Measurements from ENCODE around the gene TMEM179. TPM values are rescaled to one million over a fixed set of nuclear protein-coding genes. Genes with fewer than 3 reads are reported as not detected.

Gene TMEM179
- total and polyA plus RNA-seq, 10 of the 15 experiments (the other 5 are each of a cell fraction or from before 2014, with no cell fraction given): not detected

GRCh38 chr14:104549536-104550339 is 54.8 kb downstream of the TMEM179 start:
- H3K9me3 ChIP-seq (replicated peaks; ENCODE audit: control insufficient read depth, insufficient read depth, low read length): no peaks in the 10 kb centered on the region
- ATAC-seq (no peak), FAIRE-seq (no peak), DNase-seq (ENCODE audit: low read depth, low spot score) (no peak)
- H4K20me1 ChIP-seq (ENCODE audit: control insufficient read depth, insufficient read depth): no peaks in the 10 kb centered on the region
- SMC1A ChIA-PET (ENCODE audit: uncharacterized antibody, unreplicated experiment): no interaction called here
- WGBS (ENCODE audit: insufficient coverage, insufficient replicate concordance, low lambda C conversion rate, missing lambda C conversion rate): 10% methylated on average over 8 of the region's 8 CpGs
- intact Hi-C loops (cut with micrococcal nuclease; ENCODE audit: unreplicated experiment): no loop called here
- in situ Hi-C loops (cut with MboI): no loop called here
- peaks cover 0 to 6% of the 10 kb centered on the region in 2 experiments; a peak in 2 of 4 replicates for H3K27me3 ChIP-seq (replicated peaks in 1 of 2; ENCODE audit: control insufficient read depth in 2 of 2, insufficient read depth in 2 of 2, low read length in 1 of 2)
- no peak overlapping the region for H3K27ac ChIP-seq (ENCODE audit: control insufficient read depth, insufficient read depth)
- no peak overlapping the region for H2AFZ ChIP-seq (ENCODE audit: control insufficient read depth, low read depth, low read length)
- H3K4me1 ChIP-seq (ENCODE audit: control insufficient read depth, insufficient read depth, low read length): no peaks in the 10 kb centered on the region
- no peak overlapping the region for H3K4me2 ChIP-seq (ENCODE audit: control insufficient read depth, insufficient read depth)
- no peak for TF ChIP-seq CTCF (IDR thresholded peaks at IDR 0.05 in 2 of 3, conservative IDR thresholded peaks at IDR 0.05 in 1 of 3; ENCODE audit: control insufficient read depth in 2 of 3, extremely low read depth in 1 of 3, insufficient read depth in 1 of 3, low read depth in 3 of 3, low read length in 3 of 3)
- no peak for TF ChIP-seq POLR2AphosphoS2 (IDR thresholded peaks at IDR 0.05; ENCODE audit: low read depth, low read length)
- TF ChIP-seq, protein P1, sequence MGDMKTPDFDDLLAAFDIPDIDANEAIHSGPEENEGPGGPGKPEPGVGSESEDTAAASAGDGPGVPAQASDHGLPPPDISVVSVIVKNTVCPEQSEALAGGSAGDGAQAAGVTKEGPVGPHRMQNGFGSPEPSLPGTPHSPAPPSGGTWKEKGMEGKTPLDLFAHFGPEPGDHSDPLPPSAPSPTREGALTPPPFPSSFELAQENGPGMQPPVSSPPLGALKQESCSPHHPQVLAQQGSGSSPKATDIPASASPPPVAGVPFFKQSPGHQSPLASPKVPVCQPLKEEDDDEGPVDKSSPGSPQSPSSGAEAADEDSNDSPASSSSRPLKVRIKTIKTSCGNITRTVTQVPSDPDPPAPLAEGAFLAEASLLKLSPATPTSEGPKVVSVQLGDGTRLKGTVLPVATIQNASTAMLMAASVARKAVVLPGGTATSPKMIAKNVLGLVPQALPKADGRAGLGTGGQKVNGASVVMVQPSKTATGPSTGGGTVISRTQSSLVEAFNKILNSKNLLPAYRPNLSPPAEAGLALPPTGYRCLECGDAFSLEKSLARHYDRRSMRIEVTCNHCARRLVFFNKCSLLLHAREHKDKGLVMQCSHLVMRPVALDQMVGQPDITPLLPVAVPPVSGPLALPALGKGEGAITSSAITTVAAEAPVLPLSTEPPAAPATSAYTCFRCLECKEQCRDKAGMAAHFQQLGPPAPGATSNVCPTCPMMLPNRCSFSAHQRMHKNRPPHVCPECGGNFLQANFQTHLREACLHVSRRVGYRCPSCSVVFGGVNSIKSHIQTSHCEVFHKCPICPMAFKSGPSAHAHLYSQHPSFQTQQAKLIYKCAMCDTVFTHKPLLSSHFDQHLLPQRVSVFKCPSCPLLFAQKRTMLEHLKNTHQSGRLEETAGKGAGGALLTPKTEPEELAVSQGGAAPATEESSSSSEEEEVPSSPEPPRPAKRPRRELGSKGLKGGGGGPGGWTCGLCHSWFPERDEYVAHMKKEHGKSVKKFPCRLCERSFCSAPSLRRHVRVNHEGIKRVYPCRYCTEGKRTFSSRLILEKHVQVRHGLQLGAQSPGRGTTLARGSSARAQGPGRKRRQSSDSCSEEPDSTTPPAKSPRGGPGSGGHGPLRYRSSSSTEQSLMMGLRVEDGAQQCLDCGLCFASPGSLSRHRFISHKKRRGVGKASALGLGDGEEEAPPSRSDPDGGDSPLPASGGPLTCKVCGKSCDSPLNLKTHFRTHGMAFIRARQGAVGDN (IDR thresholded peaks at IDR 0.05): no peak
- TF ChIP-seq STAT3 (IDR thresholded peaks at IDR 0.05; ENCODE audit: low read depth, low read length): no peak
- no peak for TF ChIP-seq ZBED1 (IDR thresholded peaks at IDR 0.05; ENCODE audit: borderline replicate concordance)
- no peak for TF ChIP-seq SMARCA5 (IDR thresholded peaks at IDR 0.05)
- TF ChIP-seq MXI1 (IDR thresholded peaks at IDR 0.05; ENCODE audit: low read depth, low read length): no peak
- TF ChIP-seq HDGF (IDR thresholded peaks at IDR 0.05): no peak
- no peaks in the 10 kb centered on the region for H3K79me2 ChIP-seq (ENCODE audit: control insufficient read depth, insufficient read depth, low read length)
- no peak overlapping the region for H3K4me3 ChIP-seq
- no TSS peak for BruUV-seq (replicated peaks)
- no peak overlapping the region for H3K9ac ChIP-seq (ENCODE audit: control insufficient read depth, insufficient read depth, low read length)
- no peaks in the 10 kb centered on the region for H3K36me3 ChIP-seq (ENCODE audit: control insufficient read depth in 2 of 2, insufficient read depth in 2 of 2, low read length in 1 of 2)
- CTCF ChIA-PET: interaction anchor here (0.7 kb wide), 1 partner anchor 15 kb away, joined by 3 read pairs; no protein-coding TSS in a partner anchor
- POLR2A ChIA-PET: no interaction called here
- RAD21 ChIA-PET (ENCODE audit: unreplicated experiment): no interaction called here
